Vagina (tissue), 2 donors: ENCODE results near the gene RFX5. TPM values are rescaled to one million over a fixed set of nuclear protein-coding genes. Genes with fewer than 3 reads are reported as not detected.
A peak's percentile ranks its signal among the peaks of the same experiment; 100 is the strongest.

Experiments used
- DNase-seq, 2 donors: peaks; one replicate each; pipeline ENCODE4 v3.0.0-alpha.2; 2017; ENCODE audit errors: extremely low spot score in 2 of 2
- H3K27ac ChIP-seq: fragments of 200-600 bp; sonication (generic); one replicate; pipeline ENCODE4 v1.5.1; 2019
- H3K27me3 ChIP-seq: fragments of 200-600 bp; sonication (generic); one replicate; pipeline ENCODE4 v1.5.1; 2019
- H3K36me3 ChIP-seq, 2 donors: fragments of 200-600 bp; sonication (generic); one replicate each; pipeline ENCODE4 v1.5.1; 2017 to 2019
- H3K4me1 ChIP-seq: fragments of 200-600 bp; sonication (generic); one replicate; pipeline ENCODE4 v1.5.1; 2019
- H3K4me3 ChIP-seq, 2 donors: fragments of 200-600 bp; sonication (generic); 1 replicate in 1 of 2; 2 replicates in 1 of 2; pipeline ENCODE4 v1.5.1; 2016 to 2019
- H3K9me3 ChIP-seq: fragments of 200-600 bp; sonication (generic); one replicate; pipeline ENCODE4 v1.5.1; 2019
- CTCF ChIP-seq, 3 experiments: fragments of 450-650 bp in 2 of 3; fragments of 200-600 bp in 1 of 3; sonication (generic) in 1 of 3; IDR thresholded peaks; one replicate each; pipeline ENCODE4 v1.5.1; 2017 to 2019; ENCODE audit warnings: antibody characterized with exemption in 3 of 3, mild to moderate bottlenecking in 2 of 3, moderate library complexity in 2 of 3
- POLR2A ChIP-seq, 2 donors: fragments of 450-650 bp; IDR thresholded peaks; one replicate each; pipeline ENCODE4 v1.6.1; 2017; ENCODE audit warnings: antibody characterized with exemption in 2 of 2, mild to moderate bottlenecking in 2 of 2, moderate library complexity in 2 of 2
- POLR2AphosphoS5 ChIP-seq, 2 donors: sonication (generic); formaldehyde crosslinking; IDR thresholded peaks; one replicate each; pipeline ENCODE4 v1.9.0; 2017; ENCODE audit warnings: antibody characterized with exemption in 2 of 2, mild to moderate bottlenecking in 2 of 2, low read depth in 1 of 2; ENCODE audit not compliant: insufficient read depth in 1 of 2
- intact Hi-C: fragments of 100-400 bp; cut with DNase I; formaldehyde crosslinking; loops from one replicate; pipeline ENCODE4 v1.15.1; 2023
- total RNA-seq: library from RNA; depleted of rRNA; stranded (reverse); fragments of >200 nt; gene quantifications from one replicate; pipeline ENCODE4 v1.2.3, GENCODE V29; 2016

The RFX5 gene
- total RNA-seq, 1 donor from 2014 or later, result 13.0 TPM

GRCh38 chr1:151372058-151372934, 25.2 kb upstream of the RFX5 start, which contains the start of gene SELENBP1:
TSS of gene SELENBP1 (minus strand) at chr1:151372705. CDS start at chr1:151372641, 64 bp downstream.
- Histone ChIP-seq H3K9me3 (no peaks in the 10 kb centered on the region), H3K36me3 (no peaks in the 10 kb centered on the region), H3K4me3 (peak within 1 kb of the TSS; percentile 43 to 48), H3K27ac (peak within 1 kb of the TSS; percentile 80), H3K27me3 (no peaks in the 10 kb centered on the region), H3K4me1 (peaks cover 56% of the 10 kb centered on the region)
- intact Hi-C loops, result no loop called here
- TF ChIP-seq CTCF (IDR thresholded peaks at IDR 0.05) (no peak), POLR2A (IDR thresholded peaks at IDR 0.05) (peak in 1 of 2 donors; percentile 72), POLR2AphosphoS5 (IDR thresholded peaks at IDR 0.05; ENCODE audit: insufficient read depth in 1 of 2, low read depth in 1 of 2) (peak; percentile 56 to 85)
- DNase-seq, result no peak

GRCh38 chr1:151371370-151372057, 24.5 kb upstream of the RFX5 start:
- intact Hi-C loops, result no loop called here
- Histone ChIP-seq H3K4me3 (peak overlapping the region; percentile 43 to 48), H3K27ac (peak overlapping the region; percentile 80), H3K27me3 (no peaks in the 10 kb centered on the region), H3K9me3 (no peaks in the 10 kb centered on the region), H3K36me3 (no peaks in the 10 kb centered on the region), H3K4me1 (peaks cover 56% of the 10 kb centered on the region)
- TF ChIP-seq POLR2A (IDR thresholded peaks at IDR 0.05) (no peak), POLR2AphosphoS5 (IDR thresholded peaks at IDR 0.05; ENCODE audit: insufficient read depth in 1 of 2, low read depth in 1 of 2) (no peak), CTCF (IDR thresholded peaks at IDR 0.05) (no peak)
- DNase-seq, result no peak

DNA sequence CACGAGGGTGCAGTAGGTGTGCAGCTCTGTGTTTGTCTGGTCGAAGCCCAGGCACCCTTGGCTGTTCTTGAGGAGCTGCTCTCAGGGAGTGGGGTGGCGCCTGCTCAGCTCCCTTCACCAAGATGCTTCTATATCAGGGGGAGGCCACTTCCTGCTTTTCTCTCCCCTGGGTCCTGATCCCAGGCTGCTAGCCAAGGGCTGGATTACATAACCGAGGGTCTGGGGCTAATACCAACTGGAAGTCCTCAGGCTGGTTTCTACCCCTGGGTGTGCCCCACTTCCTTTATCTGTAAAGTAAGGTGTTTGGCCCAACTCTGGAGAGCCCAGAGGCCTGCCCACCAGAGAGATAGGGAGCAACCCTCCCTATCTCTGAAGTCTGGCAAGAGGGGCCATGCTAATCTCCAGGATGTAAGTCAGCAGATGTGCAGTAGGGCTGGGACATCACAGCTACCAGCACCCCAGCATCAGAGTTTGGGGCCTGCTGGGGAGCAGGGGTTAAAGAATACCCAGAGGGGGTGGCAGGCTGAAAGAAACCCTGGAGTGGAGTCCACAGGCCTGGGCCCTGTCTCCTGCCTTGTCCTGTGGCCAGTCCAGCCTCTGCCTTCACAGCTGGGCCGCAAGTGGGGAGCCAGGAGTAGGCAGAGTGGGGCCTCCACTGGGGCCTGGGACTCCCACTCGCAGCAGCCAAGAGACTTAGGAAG, 23.3 kb upstream of the RFX5 start:
- intact Hi-C loops, result no loop called here
- Histone ChIP-seq H3K27ac (peak overlapping the region; percentile 80), H3K27me3 (no peaks in the 10 kb centered on the region), H3K36me3 (peaks cover 0 to 4% of the 10 kb centered on the region in 2 donors), H3K9me3 (no peaks in the 10 kb centered on the region), H3K4me3 (no peak overlapping the region), H3K4me1 (peaks cover 56% of the 10 kb centered on the region)
- no peak for DNase-seq
- no peak for TF ChIP-seq CTCF (IDR thresholded peaks at IDR 0.05)
- TF ChIP-seq POLR2A (IDR thresholded peaks at IDR 0.05), result no peak
- TF ChIP-seq POLR2AphosphoS5 (IDR thresholded peaks at IDR 0.05; ENCODE audit: insufficient read depth in 1 of 2, low read depth in 1 of 2), result no peak

GRCh38 chr1:151369621-151370048, 22.6 kb upstream of the RFX5 start:
- intact Hi-C loops, result no loop called here
- TF ChIP-seq POLR2A (IDR thresholded peaks at IDR 0.05) (no peak), CTCF (IDR thresholded peaks at IDR 0.05) (no peak), POLR2AphosphoS5 (IDR thresholded peaks at IDR 0.05; ENCODE audit: insufficient read depth in 1 of 2, low read depth in 1 of 2) (no peak)
- no peak for DNase-seq
- Histone ChIP-seq H3K36me3 (peaks cover 0 to 11% of the 10 kb centered on the region in 2 donors), H3K4me1 (peaks cover 56% of the 10 kb centered on the region), H3K4me3 (no peak overlapping the region), H3K27me3 (no peaks in the 10 kb centered on the region), H3K9me3 (no peaks in the 10 kb centered on the region), H3K27ac (peak overlapping the region; percentile 80)
